H1 (cell line): ENCODE data around the gene ASTN2. TPM values are rescaled to one million over a fixed set of nuclear protein-coding genes. Genes with fewer than 3 reads are reported as not detected.

Experiments
- ASH2L ChIP-seq: fragments of 200-600, 300-600 bp; sonication (generic); IDR thresholded peaks from one replicate; pipeline ENCODE4 v1.7.1; 2017; ENCODE audit warnings: low read length
- MAFK ChIP-seq: IDR thresholded peaks from 2 replicates; pipeline ENCODE4 v1.6.1; 2012; ENCODE audit warnings: low read depth, mild to moderate bottlenecking, improper control_type of control experiment, low read length
- POLR2AphosphoS5 ChIP-seq: IDR thresholded peaks from 2 replicates; pipeline ENCODE4 v1.6.1; 2011; ENCODE audit warnings: low read depth, low read length
- RAD21 ChIP-seq, 2 experiments: IDR thresholded peaks in 1 of 2; conservative IDR thresholded peaks in 1 of 2; 2 replicates each; pipeline ENCODE4 v1.6.1; 2011; ENCODE audit warnings: low read depth in 2 of 2, low read length in 2 of 2, improper control_type of control experiment in 1 of 2, inconsistent platforms in 1 of 2, mild to moderate bottlenecking in 1 of 2, moderate library complexity in 1 of 2
- SIRT6 ChIP-seq: IDR thresholded peaks from one replicate; pipeline ENCODE4 v1.7.1; 2012; ENCODE audit warnings: low read length, inconsistent platforms
- SRF ChIP-seq: IDR thresholded peaks from 2 replicates; pipeline ENCODE4 v1.6.1; 2011; ENCODE audit warnings: mild to moderate bottlenecking, low read depth, low read length, moderate library complexity
- polyA plus RNA-seq, 7 experiments: library from polyadenylated mRNA; depleted of rRNA in 3 of 7; stranded (reverse) in 5 of 7; unstranded in 2 of 7; fragments of >200 nt in 5 of 7; fragments of 200-250 nt in 2 of 7; gene quantifications; 1 replicate in 5 of 7; 2 replicates in 1 of 7; 4 replicates in 1 of 7; pipeline versions ENCODE4 v1.2.1 to v1.2.3, GENCODE V29; 2011 to 2013; ENCODE audit warnings: missing spikeins in 2 of 7, mixed read lengths in 2 of 7
- total RNA-seq: library from RNA; stranded (reverse); fragmentation: NEBNext Ultra II Directional; extraction: Animal tissue kit (Norgen Biotek cat#: 25700); gene quantifications from 2 replicates; pipeline ENCODE4 v1.2.1, GENCODE V29; 2021

Gene ASTN2
- total and polyA plus RNA-seq, 2 of the 8 experiments (the other 6 are each of a cell fraction or from before 2014, with no cell fraction given), result 8.2 to 13.7 TPM

DNA sequence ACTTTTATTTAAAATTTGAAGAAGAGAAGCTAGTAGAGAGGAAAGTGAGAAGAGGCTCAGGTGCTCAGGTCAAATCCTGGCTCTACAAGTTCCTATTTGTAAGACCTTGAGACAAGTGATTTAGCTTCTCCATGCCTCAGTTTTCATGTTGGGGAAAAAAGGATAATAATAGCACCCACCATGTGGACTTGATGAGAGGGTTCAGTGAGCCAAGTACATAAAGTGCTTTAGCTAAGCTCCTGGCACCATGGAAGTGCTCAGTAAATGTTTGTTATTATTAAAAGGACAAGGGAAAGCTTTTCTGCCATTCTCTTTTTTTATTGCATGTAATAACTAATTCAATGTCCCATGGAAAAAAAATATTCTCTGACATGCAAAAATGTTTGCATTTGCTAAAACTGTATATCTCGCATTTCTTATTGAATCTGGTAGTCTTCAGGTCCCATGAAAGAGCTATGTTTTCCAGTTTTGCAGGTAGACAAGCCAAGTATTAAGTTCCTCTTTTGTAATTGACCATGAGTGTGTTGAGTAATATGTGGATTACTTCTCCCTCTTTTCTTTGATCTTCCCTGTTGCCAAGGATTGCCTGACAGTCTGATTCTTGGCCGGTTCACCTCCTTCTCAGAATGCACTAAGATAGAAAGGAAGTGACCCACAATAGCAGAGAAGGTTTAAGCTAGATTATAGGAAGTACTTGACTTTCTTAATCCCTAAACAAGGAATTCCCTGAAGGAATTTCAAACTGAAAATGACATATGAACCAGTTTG, 773.4 kb downstream of the ASTN2 start (continued):
- TF ChIP-seq MAFK (no peak), SIRT6 (no peak), RAD21 (IDR thresholded peaks at IDR 0.05 in 1 of 2, conservative IDR thresholded peaks at IDR 0.05 in 1 of 2; ENCODE audit: low read depth in 2 of 2, low read length in 2 of 2) (no peak), POLR2AphosphoS5 (no peak), ASH2L (no peak), SRF (no peak)
